CD14-positive monocyte (primary cell): ENCODE measurements around the gene NRXN3. TPM values are rescaled to one million over a fixed set of nuclear protein-coding genes. Genes with fewer than 3 reads are reported as not detected.

Experiments used
- DNase-seq, 3 donors: peaks; one replicate each; pipeline ENCODE4 v3.0.0-alpha.2; 2011 to 2022
- H2AFZ ChIP-seq: 2 replicates; pipeline ENCODE4 v1.6.0; 2012; ENCODE audit warnings: mild to moderate bottlenecking, low read depth, low read length, inconsistent platforms; ENCODE audit not compliant: insufficient read depth, poor library complexity, severe bottlenecking
- H3K27ac ChIP-seq, 2 donors: 1 replicate in 1 of 2; 2 replicates in 1 of 2; pipeline ENCODE4 v1.5.1; 2012 to 2013; ENCODE audit warnings: low read length in 2 of 2, control low read depth in 1 of 2, inconsistent platforms in 1 of 2, low read depth in 1 of 2, mild to moderate bottlenecking in 1 of 2
- H3K27me3 ChIP-seq, 2 donors: one replicate each; pipeline versions ENCODE4 v1.6.0 to v1.6.1; 2011 to 2013; ENCODE audit warnings: low read length in 2 of 2; ENCODE audit not compliant: control insufficient read depth in 2 of 2, insufficient read depth in 2 of 2
- H3K36me3 ChIP-seq, 2 donors: replicated peaks in 1 of 2; 1 replicate in 1 of 2; 2 replicates in 1 of 2; pipeline versions ENCODE4 v1.5.1 to v1.6.1; 2012 to 2013; ENCODE audit warnings: low read length in 2 of 2, control low read depth in 1 of 2, inconsistent platforms in 1 of 2, mild to moderate bottlenecking in 1 of 2; ENCODE audit not compliant: insufficient read depth in 2 of 2, control insufficient read depth in 1 of 2
- H3K4me1 ChIP-seq, 2 donors: 1 replicate in 1 of 2; 2 replicates in 1 of 2; pipeline versions ENCODE4 v1.5.1 to v1.6.1; 2012 to 2013; ENCODE audit warnings: low read length in 2 of 2, control low read depth in 1 of 2, inconsistent platforms in 1 of 2, mild to moderate bottlenecking in 1 of 2, moderate library complexity in 1 of 2; ENCODE audit not compliant: insufficient read depth in 2 of 2, control insufficient read depth in 1 of 2
- H3K4me2 ChIP-seq: replicated peaks from 2 replicates; pipeline ENCODE3; 2012; ENCODE audit warnings: low read length, moderate library complexity, mild to moderate bottlenecking; ENCODE audit not compliant: poor library complexity, severe bottlenecking; ENCODE audit errors: extremely low read depth
- H3K4me3 ChIP-seq, 3 experiments: fragments of 200-600 bp in 1 of 3; sonication (generic) in 1 of 3; replicated peaks in 1 of 3; 1 replicate in 2 of 3; 2 replicates in 1 of 3; pipeline ENCODE4 v1.5.1; 2011 to 2013; ENCODE audit warnings: low read length in 3 of 3, mild to moderate bottlenecking in 3 of 3, control low read depth in 2 of 3, low read depth in 2 of 3, inconsistent platforms in 1 of 3, moderate library complexity in 1 of 3
- H3K79me2 ChIP-seq: 2 replicates; pipeline ENCODE4 v1.6.0; 2012; ENCODE audit warnings: mild to moderate bottlenecking, control low read depth, inconsistent platforms, low read length, moderate library complexity; ENCODE audit not compliant: insufficient read depth
- H3K9ac ChIP-seq: 2 replicates; pipeline ENCODE4 v1.6.0; 2017; ENCODE audit warnings: low read length, mild to moderate bottlenecking; ENCODE audit not compliant: insufficient read depth, poor library complexity, severe bottlenecking
- H3K9me3 ChIP-seq, 2 donors: replicated peaks in 1 of 2; 1 replicate in 1 of 2; 2 replicates in 1 of 2; pipeline versions ENCODE4 v1.5.1 to v1.6.1; 2012 to 2013; ENCODE audit warnings: low read length in 2 of 2, control low read depth in 1 of 2; ENCODE audit not compliant: control insufficient read depth in 1 of 2, insufficient read depth in 1 of 2
- H4K20me1 ChIP-seq: 2 replicates; pipeline ENCODE4 v1.6.0; 2012; ENCODE audit warnings: mild to moderate bottlenecking, low read length, control low read depth, moderate library complexity; ENCODE audit not compliant: insufficient read depth
- H3K27ac Mint-ChIP-seq, 7 donors: one replicate each; pipeline ENCODE4 v1.8.0; 2020; ENCODE audit warnings: mild to moderate bottlenecking in 7 of 7, mixed read lengths in 7 of 7, moderate library complexity in 6 of 7, inconsistent platforms in 2 of 7
- H3K27me3 Mint-ChIP-seq, 3 donors: one replicate each; pipeline ENCODE4 v1.8.0; 2021 to 2022; ENCODE audit warnings: low read depth in 3 of 3, mild to moderate bottlenecking in 3 of 3, mixed read lengths in 3 of 3, moderate library complexity in 3 of 3, inconsistent platforms in 1 of 3
- H3K36me3 Mint-ChIP-seq, 2 donors: one replicate each; pipeline ENCODE4 v1.8.0; 2020; ENCODE audit warnings: mixed read lengths in 2 of 2, inconsistent platforms in 1 of 2, mild to moderate bottlenecking in 1 of 2
- H3K4me1 Mint-ChIP-seq: one replicate; pipeline ENCODE4 v1.8.0; 2020; ENCODE audit warnings: mild to moderate bottlenecking, mixed read lengths
- H3K4me3 Mint-ChIP-seq, 2 donors: one replicate each; pipeline ENCODE4 v1.8.0; 2020; ENCODE audit warnings: mild to moderate bottlenecking in 2 of 2, mixed read lengths in 2 of 2, moderate library complexity in 1 of 2
- H3K9me3 Mint-ChIP-seq, 7 donors: one replicate each; pipeline ENCODE4 v1.8.0; 2020 to 2022; ENCODE audit warnings: mixed read lengths in 7 of 7, mild to moderate bottlenecking in 6 of 7, moderate library complexity in 6 of 7, inconsistent platforms in 2 of 7
- WGBS: methylation state at CpG from one replicate; pipeline ENCODE4 v1.1.5; 2013; ENCODE audit warnings: missing lambda C conversion rate; ENCODE audit not compliant: insufficient coverage; 5-methylcytosine and 5-hydroxymethylcytosine counted together
- intact Hi-C, 2 donors: fragments of 100-400 bp; cut with micrococcal nuclease; formaldehyde crosslinking; loops; one replicate each; pipeline versions ENCODE4 v1.15.0 to v1.15.1; 2023
- polyA plus RNA-seq, 3 donors: library from polyadenylated mRNA; depleted of rRNA in 1 of 3; unstranded in 2 of 3; stranded (reverse) in 1 of 3; fragments of 300-500 nt in 2 of 3; fragments of >200 nt in 1 of 3; fragmentation: Illumina TruSeq in 2 of 3; gene quantifications; 1 replicate in 2 of 3; 2 replicates in 1 of 3; pipeline ENCODE4 v1.2.3, GENCODE V29; 2012 to 2021
- TF ChIP-seq, protein P1 (sequence below): fragments of 200-600 bp; IDR thresholded peaks from one replicate; pipeline ENCODE4 v1.8.0; 2022; ENCODE audit warnings: antibody characterized with exemption, mild to moderate bottlenecking

NRXN3 gene
- polyA plus RNA-seq, 3 donors, result not detected

- Mint-ChIP-seq H3K27ac (no peak overlapping the region), H3K36me3 (no peaks in the 10 kb centered on the region), H3K27me3 (peaks cover 0 to 2% (median 1%) of the 10 kb centered on the region in 3 donors), H3K4me3 (no peak overlapping the region), H3K4me1 (no peaks in the 10 kb centered on the region), H3K9me3 (peaks cover 0 to 4% (median 0%) of the 10 kb centered on the region in 7 donors)
- Histone ChIP-seq H3K9ac (no peak overlapping the region), H3K36me3 (no peaks in the 10 kb centered on the region), H2AFZ (no peak overlapping the region), H3K4me1 (no peaks in the 10 kb centered on the region), H3K27me3 (no peaks in the 10 kb centered on the region), H3K79me2 (no peaks in the 10 kb centered on the region), H3K4me2 (no peak overlapping the region), H3K4me3 (no peak overlapping the region), H3K27ac (no peak overlapping the region), H4K20me1 (no peaks in the 10 kb centered on the region), H3K9me3 (no peaks in the 10 kb centered on the region)
- no peak for DNase-seq
- TF ChIP-seq, protein P1, sequence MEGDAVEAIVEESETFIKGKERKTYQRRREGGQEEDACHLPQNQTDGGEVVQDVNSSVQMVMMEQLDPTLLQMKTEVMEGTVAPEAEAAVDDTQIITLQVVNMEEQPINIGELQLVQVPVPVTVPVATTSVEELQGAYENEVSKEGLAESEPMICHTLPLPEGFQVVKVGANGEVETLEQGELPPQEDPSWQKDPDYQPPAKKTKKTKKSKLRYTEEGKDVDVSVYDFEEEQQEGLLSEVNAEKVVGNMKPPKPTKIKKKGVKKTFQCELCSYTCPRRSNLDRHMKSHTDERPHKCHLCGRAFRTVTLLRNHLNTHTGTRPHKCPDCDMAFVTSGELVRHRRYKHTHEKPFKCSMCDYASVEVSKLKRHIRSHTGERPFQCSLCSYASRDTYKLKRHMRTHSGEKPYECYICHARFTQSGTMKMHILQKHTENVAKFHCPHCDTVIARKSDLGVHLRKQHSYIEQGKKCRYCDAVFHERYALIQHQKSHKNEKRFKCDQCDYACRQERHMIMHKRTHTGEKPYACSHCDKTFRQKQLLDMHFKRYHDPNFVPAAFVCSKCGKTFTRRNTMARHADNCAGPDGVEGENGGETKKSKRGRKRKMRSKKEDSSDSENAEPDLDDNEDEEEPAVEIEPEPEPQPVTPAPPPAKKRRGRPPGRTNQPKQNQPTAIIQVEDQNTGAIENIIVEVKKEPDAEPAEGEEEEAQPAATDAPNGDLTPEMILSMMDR, result no peak
- WGBS, result no CpG with 5 or more reads among the region's 1 CpG
- intact Hi-C loops, result no loop called here
Measured at GRCh38 chr14:79436335-79436734, 1266.2 kb downstream of the NRXN3 start.

DNA sequence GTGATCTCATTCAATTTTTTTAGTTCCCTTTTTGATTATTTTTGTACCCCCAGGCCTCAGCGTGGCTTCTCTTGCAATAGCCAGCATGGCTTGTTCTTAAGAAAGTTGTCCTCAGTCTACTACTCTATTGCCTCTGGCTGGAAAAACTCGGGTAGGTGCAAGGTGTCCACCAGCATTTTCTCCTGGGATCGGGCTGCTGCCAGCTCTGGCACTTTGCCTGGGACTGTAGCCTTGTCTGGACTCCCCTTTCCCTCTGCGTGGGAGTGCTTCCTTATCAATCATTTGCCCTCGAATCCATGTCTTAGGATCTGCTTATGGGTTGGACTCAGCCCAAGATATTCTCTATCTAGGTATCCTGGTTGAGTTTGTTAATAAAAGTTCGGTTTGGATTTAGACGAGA lies 1267.8 kb downstream of the NRXN3 start:
- H2AFZ ChIP-seq, result no peak overlapping the region
- H3K9ac ChIP-seq, result no peak overlapping the region
- H3K36me3 ChIP-seq, result no peaks in the 10 kb centered on the region
- no peak overlapping the region for H3K4me2 ChIP-seq
- no peaks in the 10 kb centered on the region for H3K27me3 ChIP-seq
- Mint-ChIP-seq H3K36me3 (no peaks in the 10 kb centered on the region), H3K9me3 (peaks cover 0 to 5% (median 0%) of the 10 kb centered on the region in 7 donors), H3K4me1 (no peaks in the 10 kb centered on the region), H3K27ac (no peak overlapping the region), H3K4me3 (no peak overlapping the region), H3K27me3 (peaks cover 0 to 2% (median 1%) of the 10 kb centered on the region in 3 donors)
- no peaks in the 10 kb centered on the region for H3K9me3 ChIP-seq
- TF ChIP-seq, protein P1, result no peak
- WGBS, result 63% methylated on average over 5 of the region's 7 CpGs
- no peak for DNase-seq
- H3K4me1 ChIP-seq, result no peaks in the 10 kb centered on the region
- H3K4me3 ChIP-seq, result no peak overlapping the region
- no peaks in the 10 kb centered on the region for H4K20me1 ChIP-seq
- intact Hi-C loops, result no loop called here
- no peaks in the 10 kb centered on the region for H3K79me2 ChIP-seq
- no peak overlapping the region for H3K27ac ChIP-seq
